Natural killer cell (primary cell): ENCODE results near the gene TIFAB. TPM values are rescaled to one million over a fixed set of nuclear protein-coding genes. Genes with fewer than 3 reads are reported as not detected.

Experiments
- ATAC-seq, 3 donors: fragments of 150-1000 bp in 2 of 3; fragments of 200-7000 bp in 1 of 3; cut with Tn5 transposase; 1 replicate in 1 of 3; 2 replicates in 2 of 3; pipeline ENCODE4 v1.10.0; 2021; ENCODE audit warnings: mild to moderate bottlenecking in 2 of 3, moderate library complexity in 2 of 3
- DNase-seq, 2 donors: peaks; one replicate each; pipeline versions ENCODE4 v3.0.0 to v3.0.0-alpha.2; 2013 to 2021; ENCODE audit warnings: mixed read lengths in 1 of 2
- H3K27ac ChIP-seq: one replicate; pipeline ENCODE4 v1.5.1; 2013; ENCODE audit warnings: mild to moderate bottlenecking, low read length
- H3K27me3 ChIP-seq: one replicate; pipeline ENCODE4 v1.6.1; 2013; ENCODE audit warnings: low read length; ENCODE audit not compliant: control insufficient read depth, insufficient read depth
- H3K36me3 ChIP-seq: one replicate; pipeline ENCODE4 v1.6.1; 2013; ENCODE audit warnings: low read length; ENCODE audit not compliant: control insufficient read depth, insufficient read depth
- H3K4me1 ChIP-seq: one replicate; pipeline ENCODE4 v1.6.1; 2013; ENCODE audit warnings: low read length; ENCODE audit not compliant: control insufficient read depth, insufficient read depth
- H3K4me3 ChIP-seq: one replicate; pipeline ENCODE4 v1.5.1; 2013; ENCODE audit warnings: low read length
- H3K9me3 ChIP-seq: one replicate; pipeline ENCODE4 v1.6.1; 2013; ENCODE audit warnings: low read length; ENCODE audit not compliant: control insufficient read depth, insufficient read depth
- H3K27ac Mint-ChIP-seq, 2 donors: one replicate each; pipeline ENCODE4 v1.8.0; 2022; ENCODE audit warnings: mild to moderate bottlenecking in 2 of 2, mixed read lengths in 2 of 2, moderate library complexity in 1 of 2
- H3K27me3 Mint-ChIP-seq, 2 donors: one replicate each; pipeline ENCODE4 v1.8.0; 2022; ENCODE audit warnings: low read depth in 2 of 2, mixed read lengths in 2 of 2
- H3K36me3 Mint-ChIP-seq: one replicate; pipeline ENCODE4 v1.8.0; 2022; ENCODE audit warnings: mixed read lengths
- H3K4me1 Mint-ChIP-seq, 2 donors: one replicate each; pipeline ENCODE4 v1.8.0; 2022; ENCODE audit warnings: mixed read lengths in 2 of 2
- H3K4me3 Mint-ChIP-seq: one replicate; pipeline ENCODE4 v1.8.0; 2022; ENCODE audit warnings: mild to moderate bottlenecking, moderate library complexity, mixed read lengths
- H3K9me3 Mint-ChIP-seq, 2 donors: one replicate each; pipeline ENCODE4 v1.8.0; 2022; ENCODE audit warnings: mixed read lengths in 2 of 2
- WGBS: methylation state at CpG from one replicate; pipeline ENCODE4 v1.1.7; 2013; ENCODE audit warnings: missing lambda C conversion rate; ENCODE audit not compliant: insufficient coverage; 5-methylcytosine and 5-hydroxymethylcytosine counted together
- intact Hi-C: fragments of 100-400 bp; cut with micrococcal nuclease; formaldehyde crosslinking; loops from one replicate; pipeline ENCODE4 v1.14.2; 2022
- total RNA-seq, 4 donors: library from RNA; stranded (reverse); fragments of 120-200 nt in 1 of 4; gene quantifications; one replicate each; pipeline versions ENCODE4 v1.2.3 to v1.2.4, GENCODE V29; 2013 to 2022
- TF ChIP-seq, protein P1 (sequence below): fragments of 200-600 bp; IDR thresholded peaks from one replicate; pipeline ENCODE4 v1.8.0; 2022; ENCODE audit warnings: antibody characterized with exemption

TIFAB gene
- total RNA-seq, 3 donors from 2014 or later (not counting 1 experiment from before 2014, with no cell fraction given): 0.05 to 0.21 TPM; not detected in 1

DNA sequence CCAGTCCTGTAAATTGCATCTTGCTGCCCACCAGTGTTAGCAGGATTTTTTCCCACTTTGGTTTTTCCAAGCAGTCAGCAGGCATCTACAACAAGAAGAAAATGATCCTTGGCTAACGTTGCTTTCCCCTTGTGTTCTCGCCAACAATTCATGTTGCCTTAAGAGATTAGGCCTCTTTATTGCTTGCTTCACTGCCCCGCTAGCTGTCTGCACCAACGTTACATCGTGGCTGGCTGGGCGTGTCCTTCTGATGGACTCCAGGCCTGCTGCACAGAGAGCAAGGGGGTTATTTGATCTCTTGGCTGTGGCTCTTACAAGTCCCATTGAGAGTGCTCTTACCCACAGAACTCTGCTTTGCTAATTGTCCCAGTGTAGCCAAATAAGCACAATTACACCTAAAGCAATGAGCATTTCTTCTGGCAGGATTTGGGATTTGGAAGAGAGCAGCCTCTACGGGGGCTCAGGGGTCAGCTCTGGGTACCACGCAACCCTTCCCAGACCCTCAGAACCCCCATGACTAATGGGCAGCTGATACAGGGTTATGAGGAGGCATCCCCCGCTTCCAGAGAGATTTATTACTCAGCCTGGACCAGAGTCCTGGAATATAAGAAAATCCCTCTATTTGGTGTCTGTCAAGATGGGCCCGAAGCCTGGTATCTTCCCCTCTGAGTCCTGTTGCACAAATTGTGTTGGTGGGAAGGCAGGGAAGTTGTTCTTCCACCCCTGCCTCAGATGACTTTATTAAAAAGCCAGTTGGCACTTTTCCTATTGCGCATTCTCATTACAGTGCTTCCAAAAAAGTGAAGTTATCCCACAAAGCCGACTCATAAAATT lies 22.6 kb downstream of the TIFAB start:
- Histone ChIP-seq H3K9me3 (no peaks in the 10 kb centered on the region), H3K4me3 (no peak overlapping the region), H3K4me1 (peaks cover 5% of the 10 kb centered on the region), H3K27me3 (no peaks in the 10 kb centered on the region), H3K27ac (no peak overlapping the region), H3K36me3 (no peaks in the 10 kb centered on the region)
- no peaks in the 10 kb centered on the region for H3K36me3 Mint-ChIP-seq
- DNase-seq (no peak), ATAC-seq (no peak)
- H3K27ac Mint-ChIP-seq: no peak overlapping the region
- peaks cover 0 to 7% of the 10 kb centered on the region in 2 donors for H3K27me3 Mint-ChIP-seq
- no peak overlapping the region for H3K4me3 Mint-ChIP-seq
- H3K9me3 Mint-ChIP-seq: no peaks in the 10 kb centered on the region
- 75% methylated on average over 12 of the region's 12 CpGs for WGBS
- no peaks in the 10 kb centered on the region for H3K4me1 Mint-ChIP-seq
- TF ChIP-seq, protein P1, sequence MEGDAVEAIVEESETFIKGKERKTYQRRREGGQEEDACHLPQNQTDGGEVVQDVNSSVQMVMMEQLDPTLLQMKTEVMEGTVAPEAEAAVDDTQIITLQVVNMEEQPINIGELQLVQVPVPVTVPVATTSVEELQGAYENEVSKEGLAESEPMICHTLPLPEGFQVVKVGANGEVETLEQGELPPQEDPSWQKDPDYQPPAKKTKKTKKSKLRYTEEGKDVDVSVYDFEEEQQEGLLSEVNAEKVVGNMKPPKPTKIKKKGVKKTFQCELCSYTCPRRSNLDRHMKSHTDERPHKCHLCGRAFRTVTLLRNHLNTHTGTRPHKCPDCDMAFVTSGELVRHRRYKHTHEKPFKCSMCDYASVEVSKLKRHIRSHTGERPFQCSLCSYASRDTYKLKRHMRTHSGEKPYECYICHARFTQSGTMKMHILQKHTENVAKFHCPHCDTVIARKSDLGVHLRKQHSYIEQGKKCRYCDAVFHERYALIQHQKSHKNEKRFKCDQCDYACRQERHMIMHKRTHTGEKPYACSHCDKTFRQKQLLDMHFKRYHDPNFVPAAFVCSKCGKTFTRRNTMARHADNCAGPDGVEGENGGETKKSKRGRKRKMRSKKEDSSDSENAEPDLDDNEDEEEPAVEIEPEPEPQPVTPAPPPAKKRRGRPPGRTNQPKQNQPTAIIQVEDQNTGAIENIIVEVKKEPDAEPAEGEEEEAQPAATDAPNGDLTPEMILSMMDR: no peak
- intact Hi-C loops: loop anchor here (5.0 kb wide), 1 partner anchor 52 kb away; no protein-coding TSS in a partner anchor

DNA sequence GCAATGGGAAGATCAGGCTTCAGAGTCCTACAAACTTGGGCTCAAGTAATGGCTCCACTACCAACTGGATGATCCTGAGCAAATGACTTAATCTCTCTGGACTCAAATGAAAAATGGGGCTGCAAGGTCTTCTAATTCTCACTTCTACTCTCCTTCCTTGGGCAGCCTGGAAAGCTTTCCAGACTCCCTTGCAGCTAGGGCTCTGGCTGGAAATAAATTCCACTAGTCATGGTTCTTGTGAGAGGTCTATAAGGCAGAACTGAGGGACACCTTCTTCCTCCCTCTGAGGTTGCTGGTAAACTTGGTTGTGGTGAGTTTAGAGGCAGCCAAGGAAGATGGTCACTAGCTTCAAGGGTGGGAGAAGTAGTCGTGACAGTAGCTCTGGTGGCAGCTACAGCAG lies 23.6 kb downstream of the TIFAB start:
- H3K4me3 Mint-ChIP-seq: no peak overlapping the region
- DNase-seq: no peak
- no peak overlapping the region for H3K27ac Mint-ChIP-seq

DNA sequence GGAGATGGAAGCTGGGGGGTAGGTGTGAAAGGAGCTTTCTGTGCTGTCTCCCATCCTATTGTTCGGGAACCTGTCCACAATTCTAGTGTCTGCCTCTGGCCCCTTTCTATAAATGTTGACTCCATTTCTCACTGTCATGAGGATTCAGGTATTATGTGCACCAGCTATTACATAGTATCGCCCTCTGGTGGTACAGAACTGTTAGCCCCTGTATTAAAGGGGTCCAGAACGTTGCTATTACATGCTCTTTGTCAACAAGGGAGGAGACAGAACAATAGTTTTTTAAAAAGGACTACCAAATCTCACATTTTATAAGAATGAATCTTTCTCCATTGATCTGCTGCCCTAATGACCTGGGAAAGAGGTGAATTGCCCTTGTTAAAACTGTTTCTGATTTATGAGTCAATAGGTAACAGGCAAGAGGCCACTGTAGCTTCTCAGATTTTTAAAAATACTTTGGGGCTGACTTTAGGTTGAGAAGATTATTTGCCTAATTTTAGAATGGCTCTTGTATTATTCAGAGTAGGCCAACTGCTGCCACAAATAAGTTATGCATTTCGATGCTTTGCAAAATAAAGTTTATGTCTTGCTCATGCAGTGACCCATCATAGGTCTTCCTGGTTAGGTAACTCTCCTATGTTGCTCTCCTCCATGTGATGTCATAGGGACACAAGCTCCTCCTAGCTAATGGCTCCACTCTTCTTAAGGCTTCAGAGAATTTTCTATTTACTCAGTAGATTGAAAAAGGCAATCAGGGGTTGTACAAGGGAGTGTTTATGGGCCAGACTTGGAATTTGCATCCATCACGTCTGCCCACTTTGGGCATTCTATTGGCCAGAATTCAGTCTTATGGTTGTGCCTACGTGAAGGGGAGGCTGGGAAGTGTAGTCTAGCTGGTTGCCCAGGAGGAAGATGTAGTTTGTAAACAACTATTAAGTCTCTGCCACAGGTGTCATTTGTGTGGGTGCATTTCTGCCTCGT lies 25.8 kb downstream of the TIFAB start:
- Histone ChIP-seq H3K4me1 (peaks cover 5% of the 10 kb centered on the region), H3K9me3 (no peaks in the 10 kb centered on the region), H3K4me3 (no peak overlapping the region), H3K27me3 (peaks cover 2% of the 10 kb centered on the region), H3K27ac (no peak overlapping the region), H3K36me3 (no peaks in the 10 kb centered on the region)
- H3K9me3 Mint-ChIP-seq: no peaks in the 10 kb centered on the region
- peaks cover 2 to 6% of the 10 kb centered on the region in 2 donors for H3K27me3 Mint-ChIP-seq
- H3K36me3 Mint-ChIP-seq: no peaks in the 10 kb centered on the region
- WGBS: 48% methylated on average over 7 of the region's 7 CpGs
- intact Hi-C loops: loop anchor here (5.0 kb wide), 1 partner anchor 49 kb away; no protein-coding TSS in a partner anchor
- ATAC-seq (peak; percentile 86 to 95 (median 93)), DNase-seq (peak in 1 of 2 donors; percentile 66)
- no peak overlapping the region for H3K4me3 Mint-ChIP-seq
- H3K27ac Mint-ChIP-seq: no peak overlapping the region
- no peaks in the 10 kb centered on the region for H3K4me1 Mint-ChIP-seq
- TF ChIP-seq, protein P1: peak; percentile 72

More for the DNA sequence above, 23.6 kb downstream of the TIFAB start:
- Mint-ChIP-seq H3K4me1 (no peaks in the 10 kb centered on the region), H3K9me3 (no peaks in the 10 kb centered on the region), H3K27me3 (peaks cover 0 to 6% of the 10 kb centered on the region in 2 donors), H3K36me3 (no peaks in the 10 kb centered on the region)
- Histone ChIP-seq H3K36me3 (no peaks in the 10 kb centered on the region), H3K27me3 (no peaks in the 10 kb centered on the region), H3K27ac (no peak overlapping the region), H3K9me3 (no peaks in the 10 kb centered on the region), H3K4me1 (peaks cover 5% of the 10 kb centered on the region), H3K4me3 (no peak overlapping the region)
- TF ChIP-seq, protein P1: no peak
- no peak for ATAC-seq
- intact Hi-C loops: loop anchor here (5.0 kb wide), 1 partner anchor 51 kb away; no protein-coding TSS in a partner anchor
- whole genome bisulfite sequencing: 46% methylated on average over 1 of the region's 1 CpG
